CD8-positive, alpha-beta memory T cell (primary cell): ENCODE results near the gene CNGB1. TPM values are rescaled to one million over a fixed set of nuclear protein-coding genes. Genes with fewer than 3 reads are reported as not detected.

Source experiments
- CTCF ChIA-PET: fragments of 350-600 bp; sonication (Branson Sonifier 250); formaldehyde crosslinking; loops from one replicate; lab custom pipeline; 2021; ENCODE audit warnings: antibody characterized with exemption; lab: Charles Lee
- POLR2A ChIA-PET: fragments of 350-600 bp; sonication (Branson Sonifier 250); formaldehyde crosslinking; loops from one replicate; lab custom pipeline; 2021; ENCODE audit warnings: antibody characterized with exemption; lab: Charles Lee
- DNase-seq, 5 donors: peaks; one replicate each; pipeline versions ENCODE4 v3.0.0 to v3.0.0-alpha.2; 2020 to 2022; ENCODE audit warnings: mixed read lengths in 1 of 5
- H3K27ac ChIP-seq: one replicate; pipeline ENCODE4 v1.7.0; 2013; ENCODE audit warnings: low read depth, mild to moderate bottlenecking, low read length, moderate library complexity
- H3K27me3 ChIP-seq: 2 replicates; pipeline ENCODE4 v1.7.0; 2013; ENCODE audit warnings: low read length, mild to moderate bottlenecking; ENCODE audit not compliant: insufficient read depth, poor library complexity, severe bottlenecking
- H3K36me3 ChIP-seq: 2 replicates; pipeline ENCODE4 v1.7.0; 2013; ENCODE audit warnings: mild to moderate bottlenecking, low read length, moderate library complexity; ENCODE audit not compliant: insufficient read depth
- H3K4me1 ChIP-seq: 2 replicates; pipeline ENCODE4 v1.7.0; 2013; ENCODE audit warnings: mild to moderate bottlenecking, low read length, moderate library complexity; ENCODE audit not compliant: insufficient read depth
- H3K4me3 ChIP-seq: 2 replicates; pipeline ENCODE4 v1.7.0; 2013; ENCODE audit warnings: mild to moderate bottlenecking, low read length
- H3K9me3 ChIP-seq: 2 replicates; pipeline ENCODE4 v1.7.0; 2013; ENCODE audit warnings: mild to moderate bottlenecking, low read length
- H3K27ac Mint-ChIP-seq, 8 donors: one replicate each; pipeline ENCODE4 v1.8.0; 2020 to 2021; ENCODE audit warnings: mixed read lengths in 8 of 8, mild to moderate bottlenecking in 6 of 8, inconsistent platforms in 3 of 8, moderate library complexity in 3 of 8
- H3K27me3 Mint-ChIP-seq, 2 donors: one replicate each; pipeline ENCODE4 v1.8.0; 2020 to 2021; ENCODE audit warnings: mixed read lengths in 2 of 2, mild to moderate bottlenecking in 1 of 2, moderate library complexity in 1 of 2
- H3K36me3 Mint-ChIP-seq, 3 donors: one replicate each; pipeline ENCODE4 v1.8.0; 2020 to 2021; ENCODE audit warnings: mixed read lengths in 3 of 3, inconsistent platforms in 1 of 3, mild to moderate bottlenecking in 1 of 3
- H3K4me1 Mint-ChIP-seq, 3 donors: one replicate each; pipeline ENCODE4 v1.8.0; 2020 to 2021; ENCODE audit warnings: mixed read lengths in 3 of 3, inconsistent platforms in 1 of 3, mild to moderate bottlenecking in 1 of 3
- H3K4me3 Mint-ChIP-seq, 7 donors: one replicate each; pipeline ENCODE4 v1.8.0; 2020 to 2021; ENCODE audit warnings: mixed read lengths in 7 of 7, mild to moderate bottlenecking in 6 of 7, moderate library complexity in 4 of 7, inconsistent platforms in 2 of 7
- H3K9me3 Mint-ChIP-seq, 5 donors: one replicate each; pipeline ENCODE4 v1.8.0; 2020 to 2022; ENCODE audit warnings: mixed read lengths in 5 of 5, mild to moderate bottlenecking in 3 of 5, moderate library complexity in 2 of 5, inconsistent platforms in 1 of 5
- polyA plus RNA-seq: library from polyadenylated mRNA; unstranded; fragments of 300-500 nt; fragmentation: Illumina TruSeq; gene quantifications from one replicate; pipeline ENCODE4 v1.2.3, GENCODE V29; 2021
- total RNA-seq, 2 experiments: library from RNA; stranded (reverse); gene quantifications; one replicate each; pipeline ENCODE4 v1.2.3, GENCODE V29; 2021

CNGB1 gene
- not detected for total RNA-seq
- polyA plus RNA-seq = not detected

GRCh38 chr16:57970970-57971369 is at the start of gene CNGB1:
Gene CNGB1, minus strand, starts transcription at chr16:57971128. Its CDS starts 3,842 bp downstream, at chr16:57967286.
- Mint-ChIP-seq H3K36me3 (no peaks in the 10 kb centered on the region), H3K27ac (peak within 1 kb of the TSS in 1 of 8 donors; percentile 78), H3K4me1 (no peaks in the 10 kb centered on the region), H3K4me3 (no peak within 1 kb of the TSS), H3K9me3 (no peaks in the 10 kb centered on the region), H3K27me3 (peaks cover 5 to 7% of the 10 kb centered on the region in 2 donors)
- no peak for DNase-seq
- Histone ChIP-seq H3K4me3 (no peak within 1 kb of the TSS), H3K36me3 (no peaks in the 10 kb centered on the region), H3K9me3 (no peaks in the 10 kb centered on the region), H3K4me1 (no peaks in the 10 kb centered on the region), H3K27ac (no peak within 1 kb of the TSS), H3K27me3 (no peaks in the 10 kb centered on the region)
- ChIA-PET POLR2A (no interaction called here), CTCF (interaction anchor here (1.3 kb wide), 1 partner anchor 9 kb away, joined by 3 read pairs; no protein-coding TSS in a partner anchor)

- H3K4me1 Mint-ChIP-seq = peaks cover 11 to 26% (median 18%) of the 10 kb centered on the region in 3 donors
These were observed 49.1 kb upstream of the CNGB1 start for GRCh38 chr16:58019866-58020538.

GRCh38 chr16:58018803-58019202 is 47.9 kb upstream of the CNGB1 start:
- H3K36me3 Mint-ChIP-seq = peaks cover 0 to 22% (median 4%) of the 10 kb centered on the region in 3 donors
- H3K9me3 ChIP-seq = no peaks in the 10 kb centered on the region
- DNase-seq = no peak
- H3K36me3 ChIP-seq = peaks cover 3% of the 10 kb centered on the region
- CTCF ChIA-PET = interaction anchor here (1.0 to 1.2 kb wide), 2 partner anchors 14 to 15 kb away, joined by 3 read pairs; no protein-coding TSS in a partner anchor
- POLR2A ChIA-PET = no interaction called here
- H3K27ac Mint-ChIP-seq = peak overlapping the region in 2 of 8 donors; percentile 26 to 33
- H3K4me3 ChIP-seq = no peak overlapping the region
- peaks cover 7 to 15% (median 12%) of the 10 kb centered on the region in 3 donors for H3K4me1 Mint-ChIP-seq
- no peaks in the 10 kb centered on the region for H3K27me3 Mint-ChIP-seq
- no peaks in the 10 kb centered on the region for H3K27me3 ChIP-seq
- no peaks in the 10 kb centered on the region for H3K9me3 Mint-ChIP-seq
- H3K27ac ChIP-seq = no peak overlapping the region
- H3K4me1 ChIP-seq = peaks cover 6% of the 10 kb centered on the region
- H3K4me3 Mint-ChIP-seq = peak overlapping the region in 1 of 7 donors; percentile 59

More at GRCh38 chr16:58019866-58020538, 49.1 kb upstream of the CNGB1 start:
- Mint-ChIP-seq H3K9me3 (no peaks in the 10 kb centered on the region), H3K27me3 (peaks cover 0 to 1% of the 10 kb centered on the region in 2 donors), H3K36me3 (peaks cover 0 to 21% (median 4%) of the 10 kb centered on the region in 3 donors), H3K27ac (peak overlapping the region in 5 of 8 donors; percentile 4 to 88 (median 83)), H3K4me3 (no peak overlapping the region)
- Histone ChIP-seq H3K27me3 (no peaks in the 10 kb centered on the region), H3K36me3 (peaks cover 3% of the 10 kb centered on the region), H3K4me1 (peaks cover 16% of the 10 kb centered on the region), H3K4me3 (no peak overlapping the region), H3K27ac (no peak overlapping the region), H3K9me3 (no peaks in the 10 kb centered on the region)
- no peak for DNase-seq
- ChIA-PET POLR2A (no interaction called here), CTCF (interaction anchor here (1.0 kb wide), 1 partner anchor 14 kb away, joined by 3 read pairs; no protein-coding TSS in a partner anchor)

GRCh38 chr16:58016840-58017446 is 46.0 kb upstream of the CNGB1 start:
- ChIA-PET CTCF (no interaction called here), POLR2A (no interaction called here)
- H3K27me3 Mint-ChIP-seq = no peaks in the 10 kb centered on the region
- H3K36me3 Mint-ChIP-seq = peaks cover 0 to 40% (median 4%) of the 10 kb centered on the region in 3 donors
- no peaks in the 10 kb centered on the region for H3K27me3 ChIP-seq
- H3K9me3 ChIP-seq = no peaks in the 10 kb centered on the region
- peaks cover 16% of the 10 kb centered on the region for H3K36me3 ChIP-seq
- no peak overlapping the region for H3K4me3 Mint-ChIP-seq
- DNase-seq = no peak
- no peak overlapping the region for H3K27ac ChIP-seq
- peaks cover 7 to 15% (median 12%) of the 10 kb centered on the region in 3 donors for H3K4me1 Mint-ChIP-seq
- H3K27ac Mint-ChIP-seq = no peak overlapping the region
- H3K4me3 ChIP-seq = no peak overlapping the region
- no peaks in the 10 kb centered on the region for H3K9me3 Mint-ChIP-seq
- H3K4me1 ChIP-seq = peaks cover 6% of the 10 kb centered on the region

GRCh38 chr16:58013201-58013956 is 42.5 kb upstream of the CNGB1 start:
- H3K36me3 Mint-ChIP-seq = peaks cover 0 to 53% (median 10%) of the 10 kb centered on the region in 3 donors
- no peak overlapping the region for H3K27ac Mint-ChIP-seq
- Histone ChIP-seq H3K4me1 (no peaks in the 10 kb centered on the region), H3K36me3 (peaks cover 34% of the 10 kb centered on the region), H3K27ac (no peak overlapping the region), H3K4me3 (no peak overlapping the region), H3K27me3 (no peaks in the 10 kb centered on the region), H3K9me3 (no peaks in the 10 kb centered on the region)
- ChIA-PET POLR2A (no interaction called here), CTCF (interaction anchor here (1.2 to 1.9 kb wide), 3 partner anchors 10 to 114 kb away, joined by 3 to 10 read pairs (median 5); partner anchors contain the start of gene USB1)
- H3K4me3 Mint-ChIP-seq = no peak overlapping the region
- H3K4me1 Mint-ChIP-seq = peaks cover 0 to 4% (median 0%) of the 10 kb centered on the region in 3 donors
- no peaks in the 10 kb centered on the region for H3K9me3 Mint-ChIP-seq
- H3K27me3 Mint-ChIP-seq = no peaks in the 10 kb centered on the region
- DNase-seq = no peak

GRCh38 chr16:58012481-58012880 is 41.6 kb upstream of the CNGB1 start:
- Mint-ChIP-seq H3K4me1 (peaks cover 3 to 4% (median 3%) of the 10 kb centered on the region in 3 donors), H3K36me3 (peaks cover 0 to 56% (median 11%) of the 10 kb centered on the region in 3 donors), H3K4me3 (no peak overlapping the region), H3K9me3 (no peaks in the 10 kb centered on the region), H3K27ac (no peak overlapping the region), H3K27me3 (no peaks in the 10 kb centered on the region)
- no peaks in the 10 kb centered on the region for H3K4me1 ChIP-seq
- POLR2A ChIA-PET = no interaction called here
- CTCF ChIA-PET = interaction anchor here (1.2 kb wide), 1 partner anchor 11 kb away, joined by 3 read pairs; no protein-coding TSS in a partner anchor
- H3K4me3 ChIP-seq = no peak overlapping the region
- H3K9me3 ChIP-seq = no peaks in the 10 kb centered on the region
- peaks cover 34% of the 10 kb centered on the region for H3K36me3 ChIP-seq
- peak in 1 of 5 donors; percentile 18 for DNase-seq
- H3K27ac ChIP-seq = no peak overlapping the region
- no peaks in the 10 kb centered on the region for H3K27me3 ChIP-seq

- Mint-ChIP-seq H3K27ac (no peak overlapping the region), H3K4me3 (no peak overlapping the region), H3K27me3 (no peaks in the 10 kb centered on the region), H3K36me3 (peaks cover 6 to 62% (median 17%) of the 10 kb centered on the region in 3 donors), H3K4me1 (peaks cover 6 to 9% (median 9%) of the 10 kb centered on the region in 3 donors), H3K9me3 (no peaks in the 10 kb centered on the region)
- DNase-seq = peak in 1 of 5 donors; percentile 6
- H3K4me1 ChIP-seq = no peaks in the 10 kb centered on the region
- H3K36me3 ChIP-seq = peaks cover 34% of the 10 kb centered on the region
- H3K27ac ChIP-seq = no peak overlapping the region
- no peak overlapping the region for H3K4me3 ChIP-seq
- no peaks in the 10 kb centered on the region for H3K27me3 ChIP-seq
- ChIA-PET CTCF (no interaction called here), POLR2A (no interaction called here)
- H3K9me3 ChIP-seq = no peaks in the 10 kb centered on the region
These were observed 40.7 kb upstream of the CNGB1 start for GRCh38 chr16:58011652-58012051.
